ENCODE measurements around the gene DNAJA3. TPM values are rescaled to one million over a fixed set of nuclear protein-coding genes. Genes with fewer than 3 reads are reported as not detected.

DNAJA3 gene
- total RNA-seq, 2 experiments from 2014 or later: 17.2 to 18.8 TPM

DNA sequence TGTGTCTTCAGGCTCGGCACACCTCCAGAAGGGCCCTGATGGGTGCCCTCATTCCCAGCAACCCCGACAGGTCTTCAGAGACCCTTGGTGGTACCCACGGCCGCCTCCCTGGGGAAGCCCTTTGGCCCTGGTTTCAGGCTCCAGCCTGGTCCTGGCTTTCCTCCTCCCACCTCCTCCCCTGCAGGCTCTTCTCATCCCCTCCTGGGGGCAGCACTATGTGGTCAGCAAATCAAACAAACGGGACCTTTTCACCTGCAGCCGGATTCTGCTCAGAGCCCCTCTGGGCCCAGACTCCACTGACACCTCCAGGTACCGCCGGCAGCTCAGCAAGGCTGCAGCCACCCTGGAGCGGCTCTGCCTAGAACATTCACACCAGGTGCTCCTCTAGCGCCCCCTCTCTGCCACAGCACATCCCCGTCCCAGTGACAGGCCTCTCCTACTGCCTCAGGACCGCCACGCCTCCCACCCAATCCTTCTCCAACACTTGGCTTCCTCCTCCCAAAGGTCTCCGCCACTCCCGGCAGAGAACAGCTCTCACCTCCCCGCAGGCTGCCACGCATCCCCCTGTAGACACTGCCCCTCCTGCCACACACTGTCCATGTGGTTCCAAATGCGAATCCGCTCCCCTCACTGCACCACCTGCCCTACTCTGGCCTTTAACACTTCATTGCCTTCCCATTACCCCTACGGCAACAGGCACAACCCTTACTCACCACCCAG, 21.3 kb upstream of the DNAJA3 start:
- Mint-ChIP-seq H3K9me3 (no peaks in the 10 kb centered on the region), H3K36me3 (ENCODE audit: low read depth) (peaks cover 91% of the 10 kb centered on the region), H3K27ac (peak overlapping the region; percentile 84), H3K27me3 (no peaks in the 10 kb centered on the region), H3K4me3 (peak overlapping the region; percentile 78), H3K4me1 (ENCODE audit: low read depth) (peaks cover 27% of the 10 kb centered on the region)
- Histone ChIP-seq H3K4me1 (ENCODE audit: insufficient read depth, low read length) (peaks cover 25% of the 10 kb centered on the region), H3K9me3 (ENCODE audit: control insufficient read depth in 1 of 2, insufficient read depth in 1 of 2, low read length in 2 of 2) (no peaks in the 10 kb centered on the region), H3K4me3 (ENCODE audit: low read length) (no peak overlapping the region), H3K27ac (ENCODE audit: low read depth in 1 of 2, low read length in 2 of 2) (no peak overlapping the region), H3K36me3 (ENCODE audit: insufficient read depth, low read length) (peaks cover 91% of the 10 kb centered on the region), H3K27me3 (ENCODE audit: control insufficient read depth in 1 of 2, insufficient read depth in 2 of 2, low read length in 2 of 2) (no peaks in the 10 kb centered on the region)
- DNase-seq: peak in 8 of 14 experiments; percentile 12 to 66 (median 33)
- CTCF ChIA-PET: interaction anchor here (3.7 kb wide), 1 partner anchor 11 kb away, joined by 45 read pairs; the partner anchor contains the start of gene CORO7
- TF ChIP-seq, protein P1, sequence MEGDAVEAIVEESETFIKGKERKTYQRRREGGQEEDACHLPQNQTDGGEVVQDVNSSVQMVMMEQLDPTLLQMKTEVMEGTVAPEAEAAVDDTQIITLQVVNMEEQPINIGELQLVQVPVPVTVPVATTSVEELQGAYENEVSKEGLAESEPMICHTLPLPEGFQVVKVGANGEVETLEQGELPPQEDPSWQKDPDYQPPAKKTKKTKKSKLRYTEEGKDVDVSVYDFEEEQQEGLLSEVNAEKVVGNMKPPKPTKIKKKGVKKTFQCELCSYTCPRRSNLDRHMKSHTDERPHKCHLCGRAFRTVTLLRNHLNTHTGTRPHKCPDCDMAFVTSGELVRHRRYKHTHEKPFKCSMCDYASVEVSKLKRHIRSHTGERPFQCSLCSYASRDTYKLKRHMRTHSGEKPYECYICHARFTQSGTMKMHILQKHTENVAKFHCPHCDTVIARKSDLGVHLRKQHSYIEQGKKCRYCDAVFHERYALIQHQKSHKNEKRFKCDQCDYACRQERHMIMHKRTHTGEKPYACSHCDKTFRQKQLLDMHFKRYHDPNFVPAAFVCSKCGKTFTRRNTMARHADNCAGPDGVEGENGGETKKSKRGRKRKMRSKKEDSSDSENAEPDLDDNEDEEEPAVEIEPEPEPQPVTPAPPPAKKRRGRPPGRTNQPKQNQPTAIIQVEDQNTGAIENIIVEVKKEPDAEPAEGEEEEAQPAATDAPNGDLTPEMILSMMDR (IDR thresholded peaks at IDR 0.05): peak; percentile 41
- POLR2A ChIA-PET: no interaction called here
- ATAC-seq (ENCODE audit: poor library complexity): peak; percentile 32
- intact Hi-C loops (cut with DNase I, micrococcal nuclease): no loop called here

DNA sequence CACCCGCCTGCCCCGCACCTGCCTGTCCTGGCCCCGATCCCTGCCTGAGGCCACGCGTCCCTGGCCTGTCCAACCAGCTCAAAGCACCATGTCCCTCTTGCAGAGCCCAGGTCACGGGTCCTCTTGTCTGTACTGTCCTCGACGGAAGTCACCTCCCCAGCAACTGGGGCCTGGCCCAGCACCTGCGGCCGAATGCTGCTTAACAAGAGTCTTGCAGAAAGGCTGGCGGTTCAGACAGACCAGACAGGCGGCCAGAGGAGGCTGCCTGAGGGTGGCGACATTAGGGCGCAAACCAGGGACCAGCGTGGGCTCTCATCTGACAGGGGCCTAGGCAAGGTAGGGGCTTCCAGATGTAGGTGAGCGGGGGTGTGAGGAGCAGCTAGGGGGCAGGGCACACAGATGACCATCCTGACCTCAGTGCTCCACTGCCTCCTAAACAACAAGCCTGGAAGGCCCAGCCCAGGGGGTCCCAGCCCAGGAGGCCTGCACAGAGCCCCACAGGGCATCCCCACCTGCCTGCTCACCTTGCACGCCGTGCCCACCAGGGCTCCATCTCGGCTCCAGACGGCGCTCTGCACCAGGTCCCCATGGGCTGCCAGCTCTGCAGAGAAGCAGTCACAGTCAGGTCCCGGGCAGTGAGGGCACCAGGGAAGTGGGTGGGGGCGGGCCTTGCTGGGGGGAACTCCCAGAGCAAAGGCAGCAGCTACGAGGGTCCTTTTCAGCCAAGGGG, 20.5 kb upstream of the DNAJA3 start:
- Mint-ChIP-seq H3K27me3 (no peaks in the 10 kb centered on the region), H3K4me1 (ENCODE audit: low read depth) (peaks cover 26% of the 10 kb centered on the region), H3K27ac (peak overlapping the region; percentile 84), H3K36me3 (ENCODE audit: low read depth) (peaks cover 91% of the 10 kb centered on the region), H3K9me3 (no peaks in the 10 kb centered on the region), H3K4me3 (peak overlapping the region; percentile 78)
- peak in 2 of 14 experiments; percentile 14 to 31 for DNase-seq
- ATAC-seq (ENCODE audit: poor library complexity): no peak
- Histone ChIP-seq H3K27ac (ENCODE audit: low read depth in 1 of 2, low read length in 2 of 2) (no peak overlapping the region), H3K4me1 (ENCODE audit: insufficient read depth, low read length) (peaks cover 29% of the 10 kb centered on the region), H3K9me3 (ENCODE audit: control insufficient read depth in 1 of 2, insufficient read depth in 1 of 2, low read length in 2 of 2) (no peaks in the 10 kb centered on the region), H3K36me3 (ENCODE audit: insufficient read depth, low read length) (peaks cover 92% of the 10 kb centered on the region), H3K4me3 (ENCODE audit: low read length) (no peak overlapping the region), H3K27me3 (ENCODE audit: control insufficient read depth in 1 of 2, insufficient read depth in 2 of 2, low read length in 2 of 2) (no peaks in the 10 kb centered on the region)
- intact Hi-C loops (cut with DNase I, micrococcal nuclease): no loop called here
- TF ChIP-seq, protein P1 (IDR thresholded peaks at IDR 0.05): no peak
- CTCF ChIA-PET: interaction anchor here (3.7 kb wide), 1 partner anchor 10 kb away, joined by 45 read pairs; the partner anchor contains the start of gene CORO7
- POLR2A ChIA-PET: interaction anchor here (1.1 kb wide), 1 partner anchor 11 kb away, joined by 4 read pairs; the partner anchor contains the start of gene CORO7

- H3K27ac ChIP-seq (ENCODE audit: low read depth in 1 of 2, low read length in 2 of 2): no peak overlapping the region
- no peak for ATAC-seq (ENCODE audit: poor library complexity)
- Mint-ChIP-seq H3K27me3 (no peaks in the 10 kb centered on the region), H3K9me3 (no peaks in the 10 kb centered on the region), H3K4me3 (no peak overlapping the region), H3K4me1 (ENCODE audit: low read depth) (peaks cover 31% of the 10 kb centered on the region), H3K36me3 (ENCODE audit: low read depth) (peaks cover 89% of the 10 kb centered on the region), H3K27ac (peak overlapping the region; percentile 9)
- no peaks in the 10 kb centered on the region for H3K9me3 ChIP-seq (ENCODE audit: control insufficient read depth in 1 of 2, insufficient read depth in 1 of 2, low read length in 2 of 2)
- POLR2A ChIA-PET: no interaction called here
- DNase-seq: peak in 1 of 14 experiments; percentile 27
- CTCF ChIA-PET: no interaction called here
- TF ChIP-seq, protein P1 (IDR thresholded peaks at IDR 0.05): no peak
- H3K36me3 ChIP-seq (ENCODE audit: insufficient read depth, low read length): peaks cover 98% of the 10 kb centered on the region
- peaks cover 48% of the 10 kb centered on the region for H3K4me1 ChIP-seq (ENCODE audit: insufficient read depth, low read length)
- no peak overlapping the region for H3K4me3 ChIP-seq (ENCODE audit: low read length)
- H3K27me3 ChIP-seq (ENCODE audit: control insufficient read depth in 1 of 2, insufficient read depth in 2 of 2, low read length in 2 of 2): no peaks in the 10 kb centered on the region
- intact Hi-C loops (cut with DNase I, micrococcal nuclease): no loop called here
Measured at GRCh38 chr16:4407543-4408322, 17.9 kb upstream of the DNAJA3 start.

All from CD4-positive, alpha-beta T cell (primary cell).